Measurements from ENCODE around the gene HOXA11.

The HOXA11 gene

DNA sequence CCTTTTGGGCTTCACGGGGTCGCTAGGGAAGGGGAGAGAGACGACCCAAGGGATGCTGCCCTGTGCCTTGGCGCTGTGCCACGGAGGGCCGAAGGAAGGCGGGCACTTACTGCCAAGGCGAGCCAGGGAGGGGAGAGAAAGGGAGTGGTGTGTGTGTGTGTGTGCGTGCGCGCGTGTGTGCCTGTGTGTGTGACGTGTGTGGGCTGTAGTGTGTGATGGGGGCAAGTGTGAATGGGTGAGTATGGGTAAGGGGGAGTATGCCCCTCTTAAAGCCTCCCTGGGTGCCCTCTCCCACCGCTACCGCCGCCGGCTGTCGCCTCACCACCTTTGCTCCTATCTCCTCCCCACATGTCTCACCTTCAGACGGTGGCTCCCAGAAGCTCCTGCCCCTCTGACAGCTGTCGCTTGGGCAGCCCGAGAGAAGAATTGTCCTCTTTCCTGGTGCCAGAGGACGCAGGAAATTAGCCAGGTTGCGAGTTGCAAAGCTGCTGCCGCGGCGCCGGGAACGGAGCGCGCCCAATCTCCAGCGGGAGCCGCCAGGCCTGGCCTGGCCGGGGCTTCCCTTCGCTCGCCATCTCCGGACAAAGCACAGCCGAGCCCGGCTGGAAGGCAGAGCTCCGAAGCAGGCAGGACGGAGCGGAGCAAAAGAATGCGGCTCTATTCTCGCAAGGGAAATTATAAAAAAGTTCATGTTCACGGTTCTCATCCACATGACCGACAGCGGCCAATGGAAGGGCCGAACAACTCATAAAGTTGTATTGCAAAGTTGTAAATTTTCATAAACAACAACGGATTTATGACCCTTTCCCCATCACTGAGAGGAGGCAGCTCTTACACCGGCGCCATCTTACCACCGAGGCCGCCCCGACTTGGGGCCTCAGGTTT, 32.9 kb downstream of the HOXA11 start, which contains the start of gene HOXA3:
TSS of gene HOXA3 (minus strand) at position 653 of the 885 bp plus-strand sequence. CDS start 41,943 bp downstream, outside the sequence.
- TF ChIP-seq, protein P1, sequence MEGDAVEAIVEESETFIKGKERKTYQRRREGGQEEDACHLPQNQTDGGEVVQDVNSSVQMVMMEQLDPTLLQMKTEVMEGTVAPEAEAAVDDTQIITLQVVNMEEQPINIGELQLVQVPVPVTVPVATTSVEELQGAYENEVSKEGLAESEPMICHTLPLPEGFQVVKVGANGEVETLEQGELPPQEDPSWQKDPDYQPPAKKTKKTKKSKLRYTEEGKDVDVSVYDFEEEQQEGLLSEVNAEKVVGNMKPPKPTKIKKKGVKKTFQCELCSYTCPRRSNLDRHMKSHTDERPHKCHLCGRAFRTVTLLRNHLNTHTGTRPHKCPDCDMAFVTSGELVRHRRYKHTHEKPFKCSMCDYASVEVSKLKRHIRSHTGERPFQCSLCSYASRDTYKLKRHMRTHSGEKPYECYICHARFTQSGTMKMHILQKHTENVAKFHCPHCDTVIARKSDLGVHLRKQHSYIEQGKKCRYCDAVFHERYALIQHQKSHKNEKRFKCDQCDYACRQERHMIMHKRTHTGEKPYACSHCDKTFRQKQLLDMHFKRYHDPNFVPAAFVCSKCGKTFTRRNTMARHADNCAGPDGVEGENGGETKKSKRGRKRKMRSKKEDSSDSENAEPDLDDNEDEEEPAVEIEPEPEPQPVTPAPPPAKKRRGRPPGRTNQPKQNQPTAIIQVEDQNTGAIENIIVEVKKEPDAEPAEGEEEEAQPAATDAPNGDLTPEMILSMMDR (IDR thresholded peaks at IDR 0.05): no peak

DNA sequence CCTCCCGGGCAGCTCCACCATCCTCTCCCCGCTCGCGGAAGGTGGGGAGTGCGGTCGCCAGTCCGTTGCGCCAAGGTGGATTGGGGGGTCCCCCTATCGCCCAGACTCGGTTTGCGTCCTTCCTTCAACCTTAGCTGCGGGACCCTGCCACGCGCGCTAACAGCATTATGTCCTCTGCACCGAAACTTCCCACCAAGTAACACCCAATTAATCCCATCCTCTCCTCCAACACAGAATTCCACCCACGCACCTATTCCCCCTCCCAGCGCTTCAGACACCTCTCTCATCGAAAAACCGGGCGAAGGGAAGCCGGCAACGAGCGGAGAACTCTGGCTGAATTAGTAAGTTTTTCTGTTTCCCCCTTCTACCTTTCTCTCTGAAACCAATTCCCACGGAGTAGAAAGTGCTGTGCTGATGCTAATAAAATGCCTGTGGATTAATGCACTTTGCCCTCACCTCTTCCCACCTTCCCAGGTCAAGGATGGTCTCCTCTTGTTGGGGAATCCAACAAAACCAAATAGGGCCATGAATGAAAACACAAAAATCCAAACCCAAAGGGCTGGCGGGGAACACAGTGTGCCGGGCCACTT, 33.6 kb downstream of the HOXA11 start:
- TF ChIP-seq, protein P1 (IDR thresholded peaks at IDR 0.05): no peak

DNA sequence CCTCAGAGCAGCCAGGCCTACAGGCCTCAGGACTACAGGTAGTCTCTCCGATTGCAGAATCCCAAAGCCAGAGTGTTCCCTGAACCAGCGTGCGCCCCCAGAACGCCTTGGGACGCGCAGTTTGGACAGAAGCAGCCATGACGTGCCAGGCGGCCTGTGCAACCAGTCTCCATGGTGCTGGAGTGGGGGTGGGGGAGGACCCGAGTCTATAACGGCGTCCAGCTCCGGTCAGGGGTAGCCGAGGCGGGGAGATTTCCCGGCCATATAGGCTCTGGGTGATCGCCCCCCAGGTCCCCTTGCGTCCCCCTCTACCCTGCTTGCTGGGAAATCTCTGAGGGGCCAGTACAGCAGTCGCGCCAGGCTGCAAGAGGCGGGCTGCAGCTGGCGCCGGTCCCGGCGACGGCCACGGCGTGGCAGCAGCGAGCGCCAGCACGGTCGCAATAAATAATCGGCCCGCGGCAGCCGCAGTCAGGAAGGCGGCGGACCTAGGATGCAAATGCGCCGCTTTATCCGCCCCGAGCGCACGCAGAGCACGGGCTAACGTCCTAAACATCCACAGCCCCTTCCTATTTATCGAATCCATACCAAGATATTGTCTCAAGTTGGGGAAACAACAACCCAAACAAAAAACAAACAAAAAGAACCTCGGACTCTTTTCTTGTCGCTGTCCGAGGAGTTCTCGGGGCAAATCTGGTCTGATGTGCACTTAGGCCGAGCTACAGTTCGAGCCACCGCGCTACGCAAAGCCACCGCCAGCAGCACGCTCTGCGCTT, 34.3 kb downstream of the HOXA11 start:
- TF ChIP-seq, protein P1 (IDR thresholded peaks at IDR 0.05): peak; percentile 92

DNA sequence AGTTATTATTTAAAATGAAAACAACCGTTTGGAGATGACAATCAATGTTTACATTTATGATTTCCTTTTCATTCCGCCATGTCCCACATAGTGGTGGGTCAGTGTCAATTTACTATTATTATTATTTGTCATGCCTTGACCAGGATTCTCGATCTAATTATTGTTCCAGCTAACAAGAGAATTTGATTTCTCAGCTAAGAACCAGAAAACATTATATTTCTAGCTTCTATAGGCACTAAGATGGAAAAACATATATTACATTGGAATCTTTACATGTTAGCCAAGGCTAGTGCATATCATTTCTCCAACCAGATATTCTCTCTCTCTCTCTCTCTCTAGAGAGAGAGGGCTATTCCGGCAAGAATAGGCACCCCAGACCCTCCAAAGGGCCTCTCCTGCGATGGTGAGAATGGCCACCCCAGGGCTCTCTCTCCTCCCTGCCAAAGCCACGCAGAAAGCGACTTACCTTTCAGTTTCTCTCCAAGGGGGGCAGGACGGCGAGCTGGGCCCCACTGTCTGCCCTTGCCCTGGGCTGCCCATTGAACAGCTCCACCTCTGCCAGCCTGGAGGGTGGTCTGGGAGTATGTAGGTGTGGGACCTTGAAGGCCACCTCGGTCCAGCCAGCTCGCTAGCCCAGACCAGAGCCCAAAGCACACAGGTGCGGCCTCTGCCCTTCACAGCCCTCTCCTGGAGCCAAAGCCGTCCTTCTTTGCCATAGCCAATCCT, 35.0 kb downstream of the HOXA11 start:
- TF ChIP-seq, protein P1 (IDR thresholded peaks at IDR 0.05): no peak

DNA sequence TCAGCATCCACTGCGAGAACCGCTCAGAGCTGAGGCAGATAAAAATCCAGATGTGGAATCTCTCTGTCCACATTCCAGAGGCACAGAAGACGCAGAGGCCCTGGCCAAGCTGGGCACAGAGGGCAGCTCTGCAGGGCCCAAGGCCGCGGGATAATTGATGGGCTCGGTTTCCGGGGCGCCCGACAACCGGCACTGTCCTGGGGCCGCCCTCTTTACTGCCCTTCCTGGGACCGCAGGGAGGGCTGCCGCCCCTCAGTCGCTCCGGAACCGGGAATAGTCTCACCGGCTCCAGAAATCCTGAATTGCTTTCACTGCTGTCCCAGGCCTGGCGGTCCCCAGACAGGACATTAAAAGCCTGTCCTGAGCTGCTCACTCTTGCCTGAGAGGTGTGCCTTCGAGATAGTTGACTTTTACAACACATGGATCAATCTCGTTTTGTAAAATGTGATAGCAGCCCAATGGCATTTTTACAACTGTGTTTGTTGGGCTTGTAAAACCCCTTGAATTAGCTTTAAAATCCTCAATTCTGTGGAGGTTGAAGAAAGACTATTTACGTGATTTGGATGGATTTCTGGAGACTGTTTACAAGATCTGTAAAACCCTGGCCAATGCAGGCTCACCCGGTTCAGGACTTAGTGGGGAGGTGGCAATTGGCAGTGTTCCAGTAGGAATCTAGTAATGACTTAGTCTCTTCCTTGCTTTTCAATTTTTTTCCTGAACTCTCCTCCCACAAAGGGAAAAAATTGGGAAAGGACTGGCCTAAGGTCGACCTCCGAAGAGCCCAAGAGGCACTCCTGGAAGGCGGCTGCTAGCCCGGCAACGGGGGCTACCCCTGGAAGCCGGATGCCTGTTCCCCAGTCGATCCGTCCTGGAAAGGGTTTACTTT, 36.0 kb downstream of the HOXA11 start:
- TF ChIP-seq, protein P1 (IDR thresholded peaks at IDR 0.05): no peak

DNA sequence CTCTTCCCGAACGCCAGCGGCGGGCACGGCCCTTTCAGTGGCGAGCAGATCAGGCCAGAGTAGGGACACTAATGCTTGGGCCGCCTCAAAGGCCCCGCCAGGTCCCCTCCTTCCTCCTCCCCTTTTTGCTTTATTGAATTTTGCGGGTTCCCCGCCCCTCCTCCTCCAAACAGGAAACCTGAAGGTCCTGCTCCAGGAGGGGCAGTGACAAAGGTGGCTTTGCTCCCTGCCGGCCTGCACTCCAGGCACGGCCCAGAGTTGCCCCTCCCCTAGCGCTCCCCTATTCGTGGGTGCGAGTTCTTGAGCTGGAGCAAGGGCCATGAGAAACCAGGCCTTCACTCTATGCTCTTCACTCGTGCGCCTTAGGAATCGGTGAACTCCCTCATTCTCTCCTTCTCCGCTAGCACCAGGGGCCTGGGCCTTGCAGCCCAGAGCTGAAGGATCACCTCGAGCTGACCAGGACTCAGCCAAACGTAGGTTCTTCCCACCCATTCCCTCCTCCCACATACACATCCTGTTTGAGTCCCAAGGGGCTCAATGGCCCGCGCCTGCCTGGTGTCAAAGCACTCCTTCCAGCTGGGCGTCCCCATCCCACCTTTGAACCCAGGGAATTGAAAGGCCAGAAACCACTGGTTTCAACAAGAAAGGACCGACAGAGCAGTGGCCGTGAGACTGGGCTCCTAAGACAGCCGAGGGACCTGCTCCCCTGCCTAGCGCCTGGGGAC, 36.8 kb downstream of the HOXA11 start:
- TF ChIP-seq, protein P1 (IDR thresholded peaks at IDR 0.05): no peak

Measured in LNCAP (cell line).